MCF 10A (cell line): ENCODE data around the gene TMEM123. TPM values are rescaled to one million over a fixed set of nuclear protein-coding genes. Genes with fewer than 3 reads are reported as not detected.

ENCODE experiments used
- BruUV-seq: library from RNA; stranded (reverse); fragments of 400-500 nt; replicated peaks from 2 replicates; lab custom pipeline; 2021; lab: Mats Ljungman, UMichigan
- CTCF ChIA-PET: fragments of 300-600 bp; sonication (Branson Sonifier 250); formaldehyde crosslinking; extraction: SDS; loops from one replicate; lab custom pipeline; 2021; ENCODE audit warnings: antibody characterized with exemption, inconsistent platforms; lab: Yijun Ruan, JAX
- POLR2A ChIA-PET: fragments of 300-600, 350-650 bp; sonication (Branson Sonifier 250); formaldehyde crosslinking; extraction: SDS; loops from one replicate; lab custom pipeline; 2020; ENCODE audit warnings: antibody characterized with exemption, inconsistent platforms; lab: Yijun Ruan, JAX
- DNase-seq: peaks from one replicate; pipeline ENCODE4 v3.0.0-alpha.2; 2018; ENCODE audit not compliant: unreplicated experiment
- H3K27ac Mint-ChIP-seq: one replicate; pipeline ENCODE4 v1.8.0; 2022; ENCODE audit warnings: mild to moderate bottlenecking, low read depth, mixed read lengths; ENCODE audit not compliant: unreplicated experiment
- H3K27me3 Mint-ChIP-seq: one replicate; pipeline ENCODE4 v1.8.0; 2022; ENCODE audit warnings: mixed read lengths; ENCODE audit not compliant: insufficient read depth, unreplicated experiment
- H3K36me3 Mint-ChIP-seq: one replicate; pipeline ENCODE4 v1.8.0; 2022; ENCODE audit warnings: mild to moderate bottlenecking, moderate library complexity, mixed read lengths; ENCODE audit not compliant: insufficient read depth, unreplicated experiment
- H3K4me1 Mint-ChIP-seq: one replicate; pipeline ENCODE4 v1.8.0; 2022; ENCODE audit warnings: mixed read lengths; ENCODE audit not compliant: insufficient read depth, unreplicated experiment
- H3K4me3 Mint-ChIP-seq: one replicate; pipeline ENCODE4 v1.8.0; 2022; ENCODE audit warnings: mild to moderate bottlenecking, moderate library complexity, mixed read lengths; ENCODE audit not compliant: unreplicated experiment
- H3K9me3 Mint-ChIP-seq: one replicate; pipeline ENCODE4 v1.8.0; 2022; ENCODE audit warnings: mixed read lengths; ENCODE audit not compliant: unreplicated experiment
- intact Hi-C: fragments of 100-400 bp; cut with micrococcal nuclease; formaldehyde crosslinking; loops from 2 replicates; pipeline ENCODE4 v1.14.1; 2022
- total RNA-seq: library from RNA; stranded (reverse); gene quantifications from 2 replicates; pipeline ENCODE4 v1.2.3, GENCODE V29; 2022
- TF ChIP-seq, protein P1 (sequence below): fragments of 200-600 bp; IDR thresholded peaks from one replicate; pipeline ENCODE4 v1.8.0; 2022; ENCODE audit warnings: antibody characterized with exemption, mild to moderate bottlenecking; ENCODE audit not compliant: unreplicated experiment

Gene TMEM123
- total RNA-seq, 1 experiment from 2014 or later, result 134 TPM

DNA sequence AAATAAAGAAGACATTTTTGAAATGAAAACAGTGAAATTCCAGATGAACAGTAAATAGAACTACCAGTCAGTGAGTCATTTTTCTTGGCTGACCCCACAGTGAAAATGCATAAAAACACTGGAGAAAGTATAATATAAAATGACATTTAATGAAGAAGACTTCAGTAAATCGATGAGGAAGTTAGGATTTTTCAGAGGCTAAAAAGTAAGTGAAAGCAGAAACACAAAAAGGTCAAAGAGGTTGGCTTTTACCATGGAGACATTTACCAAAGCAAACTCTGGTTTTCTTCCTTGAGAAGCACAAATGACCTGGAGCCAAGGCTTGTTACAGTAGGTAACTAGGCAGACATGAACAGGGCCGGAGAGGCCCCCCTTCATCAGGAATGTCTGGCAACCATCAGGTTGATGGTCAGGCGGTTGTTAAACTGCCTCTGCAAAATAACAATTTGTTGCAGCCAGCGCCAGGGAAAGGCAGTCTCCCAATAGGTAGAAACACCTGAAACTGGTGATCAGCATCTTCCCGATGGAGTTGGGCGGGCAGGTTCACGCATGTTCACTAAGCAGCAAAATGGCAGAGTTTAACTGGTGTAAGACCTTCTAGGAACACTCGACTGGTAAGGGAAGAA is 16.7 kb upstream of the TMEM123 start:
- no peaks in the 10 kb centered on the region for H3K27me3 Mint-ChIP-seq
- POLR2A ChIA-PET, result no interaction called here
- peaks cover 31% of the 10 kb centered on the region for H3K4me1 Mint-ChIP-seq
- intact Hi-C loops, result no loop called here
- H3K4me3 Mint-ChIP-seq, result no peak overlapping the region
- CTCF ChIA-PET, result no interaction called here
- TF ChIP-seq, protein P1, sequence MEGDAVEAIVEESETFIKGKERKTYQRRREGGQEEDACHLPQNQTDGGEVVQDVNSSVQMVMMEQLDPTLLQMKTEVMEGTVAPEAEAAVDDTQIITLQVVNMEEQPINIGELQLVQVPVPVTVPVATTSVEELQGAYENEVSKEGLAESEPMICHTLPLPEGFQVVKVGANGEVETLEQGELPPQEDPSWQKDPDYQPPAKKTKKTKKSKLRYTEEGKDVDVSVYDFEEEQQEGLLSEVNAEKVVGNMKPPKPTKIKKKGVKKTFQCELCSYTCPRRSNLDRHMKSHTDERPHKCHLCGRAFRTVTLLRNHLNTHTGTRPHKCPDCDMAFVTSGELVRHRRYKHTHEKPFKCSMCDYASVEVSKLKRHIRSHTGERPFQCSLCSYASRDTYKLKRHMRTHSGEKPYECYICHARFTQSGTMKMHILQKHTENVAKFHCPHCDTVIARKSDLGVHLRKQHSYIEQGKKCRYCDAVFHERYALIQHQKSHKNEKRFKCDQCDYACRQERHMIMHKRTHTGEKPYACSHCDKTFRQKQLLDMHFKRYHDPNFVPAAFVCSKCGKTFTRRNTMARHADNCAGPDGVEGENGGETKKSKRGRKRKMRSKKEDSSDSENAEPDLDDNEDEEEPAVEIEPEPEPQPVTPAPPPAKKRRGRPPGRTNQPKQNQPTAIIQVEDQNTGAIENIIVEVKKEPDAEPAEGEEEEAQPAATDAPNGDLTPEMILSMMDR, result no peak
- H3K36me3 Mint-ChIP-seq, result no peaks in the 10 kb centered on the region
- H3K27ac Mint-ChIP-seq, result peak overlapping the region; percentile 64
- H3K9me3 Mint-ChIP-seq, result no peaks in the 10 kb centered on the region
- no peak for DNase-seq
- no TSS peak for BruUV-seq

DNA sequence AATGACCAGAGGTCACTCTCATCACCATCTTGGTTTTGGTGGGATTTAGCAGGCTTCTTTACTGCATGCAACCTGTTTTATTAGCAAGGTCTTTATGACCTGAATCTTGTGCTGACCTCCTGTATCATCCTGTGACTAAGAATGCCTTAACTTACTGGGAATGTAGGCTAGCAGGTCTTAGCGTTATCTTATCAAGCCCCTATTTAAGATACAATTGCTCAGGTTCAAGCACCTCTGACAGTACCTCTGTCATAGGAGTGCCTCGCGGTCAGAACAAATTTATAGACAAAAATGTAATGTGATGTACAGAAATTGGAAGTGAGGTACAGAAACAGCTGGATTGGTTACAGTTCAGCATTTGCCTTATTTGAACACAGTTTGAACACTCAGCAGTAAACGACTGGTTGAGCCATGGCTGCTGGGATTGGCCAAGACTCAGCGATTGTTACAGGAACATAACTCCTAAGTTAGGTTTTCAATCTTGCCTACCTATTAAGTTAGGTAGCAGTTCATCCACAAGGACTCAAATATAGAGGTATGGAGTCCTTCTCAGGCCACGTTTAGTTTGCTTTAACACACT is 16.1 kb upstream of the TMEM123 start:
- ChIA-PET CTCF (no interaction called here), POLR2A (no interaction called here)
- peak overlapping the region; percentile 64 for H3K27ac Mint-ChIP-seq
- H3K36me3 Mint-ChIP-seq, result no peaks in the 10 kb centered on the region
- no peaks in the 10 kb centered on the region for H3K27me3 Mint-ChIP-seq
- no peak for DNase-seq
- BruUV-seq, result no TSS peak
- peaks cover 31% of the 10 kb centered on the region for H3K4me1 Mint-ChIP-seq
- TF ChIP-seq, protein P1, result no peak
- no peaks in the 10 kb centered on the region for H3K9me3 Mint-ChIP-seq
- H3K4me3 Mint-ChIP-seq, result no peak overlapping the region
- intact Hi-C loops, result no loop called here

DNA sequence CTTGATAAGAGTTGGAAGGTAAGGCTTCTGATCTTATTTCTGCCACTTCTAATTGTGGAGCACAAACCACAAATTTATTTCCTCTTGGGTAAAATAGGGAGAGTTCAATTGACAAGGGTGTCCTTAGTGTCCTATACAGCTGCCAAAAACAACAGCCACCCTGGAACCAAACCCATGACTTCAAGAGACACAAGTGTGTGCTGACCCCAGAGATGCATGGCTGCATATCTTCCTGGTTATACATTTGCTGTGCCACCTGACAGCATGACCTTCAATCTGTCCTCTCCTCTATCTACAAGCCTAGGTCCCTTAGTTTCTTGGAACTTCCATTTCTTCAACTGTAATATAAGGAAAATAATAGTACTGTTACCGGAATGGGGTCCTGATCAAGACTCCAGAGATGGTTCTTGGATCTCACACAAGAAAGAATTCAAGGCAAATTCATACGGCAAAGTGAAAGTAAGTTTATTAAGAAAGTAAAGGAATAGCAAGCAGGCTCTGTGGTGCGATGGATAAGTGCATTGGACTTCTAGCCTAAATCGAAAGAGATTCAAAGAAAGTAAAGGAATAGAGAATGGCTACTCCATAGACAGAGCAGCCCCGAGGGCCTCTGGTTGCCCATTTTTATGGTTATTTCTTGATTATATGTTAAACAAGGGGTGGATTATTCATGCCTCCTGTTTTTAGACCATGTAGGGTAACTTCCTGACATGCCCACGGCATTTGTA is 15.5 kb upstream of the TMEM123 start:
- DNase-seq, result no peak
- Mint-ChIP-seq H3K36me3 (no peaks in the 10 kb centered on the region), H3K27me3 (no peaks in the 10 kb centered on the region), H3K4me3 (no peak overlapping the region), H3K9me3 (no peaks in the 10 kb centered on the region), H3K27ac (peak overlapping the region; percentile 60), H3K4me1 (peaks cover 31% of the 10 kb centered on the region)
- BruUV-seq, result no TSS peak
- intact Hi-C loops, result no loop called here
- TF ChIP-seq, protein P1, result no peak
- CTCF ChIA-PET, result no interaction called here
- POLR2A ChIA-PET, result interaction anchor here (0.7 to 1.7 kb wide), 3 partner anchors 8 to 16 kb away, joined by 3 to 7 read pairs (median 6); no protein-coding TSS in a partner anchor

DNA sequence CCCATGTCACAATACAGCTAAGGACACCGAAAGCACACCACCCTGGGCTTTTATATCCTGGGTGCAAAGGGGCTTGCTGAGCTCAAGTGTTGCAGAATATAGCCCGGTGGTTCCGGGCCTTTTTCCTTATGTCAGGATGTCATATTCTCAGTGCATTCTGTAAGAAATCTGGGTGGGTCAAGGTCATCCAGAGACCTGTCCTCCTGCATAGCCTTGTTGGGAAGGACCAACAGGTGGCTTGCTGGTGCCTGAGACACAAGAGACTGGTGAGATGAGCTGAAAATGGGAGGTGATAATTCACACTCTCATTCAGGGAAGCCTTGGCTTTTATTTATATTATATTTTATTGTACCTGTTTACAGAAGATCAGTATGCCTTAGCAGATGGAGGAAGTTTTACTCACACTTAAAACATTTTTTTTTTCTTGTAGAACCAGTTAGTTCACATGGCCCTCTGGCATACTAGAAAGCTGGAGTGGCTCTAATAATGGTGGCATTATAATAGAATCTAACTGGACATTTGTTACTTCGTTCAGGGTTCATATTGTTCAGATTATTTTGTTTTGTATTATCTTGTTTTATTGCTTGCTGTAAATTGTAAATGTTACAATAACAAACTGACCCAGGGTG is 14.6 kb upstream of the TMEM123 start:
- intact Hi-C loops, result no loop called here
- no TSS peak for BruUV-seq
- Mint-ChIP-seq H3K27me3 (no peaks in the 10 kb centered on the region), H3K36me3 (no peaks in the 10 kb centered on the region), H3K9me3 (no peaks in the 10 kb centered on the region), H3K4me1 (peaks cover 27% of the 10 kb centered on the region), H3K4me3 (no peak overlapping the region), H3K27ac (no peak overlapping the region)
- ChIA-PET CTCF (interaction anchor here (0.6 kb wide), 1 partner anchor 9 kb away, joined by 3 read pairs; no protein-coding TSS in a partner anchor), POLR2A (interaction anchor here (0.5 to 1.9 kb wide), 5 partner anchors 8 to 369 kb away, joined by 3 to 7 read pairs (median 5); no protein-coding TSS in a partner anchor)
- DNase-seq, result no peak
- TF ChIP-seq, protein P1, result no peak
